ENCODE data around the gene OTP. TPM values are rescaled to one million over a fixed set of nuclear protein-coding genes. Genes with fewer than 3 reads are reported as not detected.

OTP gene
- total and polyA plus RNA-seq, 2 experiments from 2014 or later: not detected

GRCh38 chr5:77642738-77643653 lies 4.5 kb upstream of the OTP start:
- Histone ChIP-seq H3K27ac (no peak overlapping the region), H3K27me3 (peaks cover 100% of the 10 kb centered on the region), H3K9me3 (ENCODE audit: low read depth) (no peaks in the 10 kb centered on the region), H3K4me3 (no peak overlapping the region), H3K36me3 (no peaks in the 10 kb centered on the region), H3K4me1 (ENCODE audit: low read depth) (peaks cover 4% of the 10 kb centered on the region)
- DNase-seq (ENCODE audit: low read depth in 1 of 2, low spot score in 1 of 2): no peak
- no peak for TF ChIP-seq CTCF (IDR thresholded peaks at IDR 0.05; ENCODE audit: low read depth, low read length)

DNA sequence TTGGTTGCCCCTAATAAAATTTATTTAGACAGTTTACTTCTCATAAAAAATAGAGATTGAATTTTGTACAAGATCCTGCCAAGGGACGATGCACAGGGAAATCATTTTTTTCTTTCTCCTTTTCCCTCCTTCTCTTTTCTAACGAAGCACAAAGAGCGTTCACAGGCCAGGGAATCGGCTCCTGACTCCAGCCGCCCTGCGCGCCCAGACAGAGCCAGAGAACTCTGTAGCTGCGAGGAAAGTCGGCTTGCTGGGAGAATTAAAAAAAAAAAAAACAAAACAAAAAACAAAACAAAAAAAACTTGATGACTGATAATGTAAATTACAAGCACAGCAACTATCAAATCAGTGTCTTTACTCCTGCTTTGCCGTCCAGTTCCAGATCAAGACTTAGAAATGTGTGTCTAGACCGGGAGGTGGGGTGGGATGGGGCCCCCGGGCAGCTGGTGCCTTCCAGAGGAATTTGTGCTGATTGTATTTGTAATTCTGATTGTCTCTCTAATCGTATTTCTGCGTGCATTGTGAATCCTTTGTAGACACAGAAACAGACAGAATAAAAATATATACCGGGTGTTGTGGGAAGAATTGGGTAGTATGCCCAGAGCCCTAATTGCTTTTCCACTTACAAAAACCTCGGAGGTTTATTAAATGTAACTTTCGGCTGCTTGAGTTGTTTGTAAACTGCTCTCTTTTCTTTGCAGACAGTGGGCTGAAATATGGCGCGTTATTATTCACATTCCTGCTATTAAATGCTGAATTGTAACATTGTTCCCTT lies 3.6 kb upstream of the OTP start:
- DNase-seq (ENCODE audit: low read depth in 1 of 2, low spot score in 1 of 2): no peak
- Histone ChIP-seq H3K4me3 (no peak overlapping the region), H3K27me3 (peaks cover 100% of the 10 kb centered on the region), H3K9me3 (ENCODE audit: low read depth) (no peaks in the 10 kb centered on the region), H3K36me3 (no peaks in the 10 kb centered on the region), H3K27ac (no peak overlapping the region), H3K4me1 (ENCODE audit: low read depth) (peaks cover 4% of the 10 kb centered on the region)
- no peak for TF ChIP-seq CTCF (IDR thresholded peaks at IDR 0.05; ENCODE audit: low read depth, low read length)

- Histone ChIP-seq H3K4me3 (no peak overlapping the region), H3K27me3 (peaks cover 100% of the 10 kb centered on the region), H3K4me1 (ENCODE audit: low read depth) (peaks cover 4% of the 10 kb centered on the region), H3K9me3 (ENCODE audit: low read depth) (no peaks in the 10 kb centered on the region), H3K27ac (no peak overlapping the region), H3K36me3 (no peaks in the 10 kb centered on the region)
- no peak for TF ChIP-seq CTCF (IDR thresholded peaks at IDR 0.05; ENCODE audit: low read depth, low read length)
- DNase-seq (ENCODE audit: low read depth in 1 of 2, low spot score in 1 of 2): no peak
Observed at GRCh38 chr5:77641397-77641943, 3.0 kb upstream of the OTP start.

DNA sequence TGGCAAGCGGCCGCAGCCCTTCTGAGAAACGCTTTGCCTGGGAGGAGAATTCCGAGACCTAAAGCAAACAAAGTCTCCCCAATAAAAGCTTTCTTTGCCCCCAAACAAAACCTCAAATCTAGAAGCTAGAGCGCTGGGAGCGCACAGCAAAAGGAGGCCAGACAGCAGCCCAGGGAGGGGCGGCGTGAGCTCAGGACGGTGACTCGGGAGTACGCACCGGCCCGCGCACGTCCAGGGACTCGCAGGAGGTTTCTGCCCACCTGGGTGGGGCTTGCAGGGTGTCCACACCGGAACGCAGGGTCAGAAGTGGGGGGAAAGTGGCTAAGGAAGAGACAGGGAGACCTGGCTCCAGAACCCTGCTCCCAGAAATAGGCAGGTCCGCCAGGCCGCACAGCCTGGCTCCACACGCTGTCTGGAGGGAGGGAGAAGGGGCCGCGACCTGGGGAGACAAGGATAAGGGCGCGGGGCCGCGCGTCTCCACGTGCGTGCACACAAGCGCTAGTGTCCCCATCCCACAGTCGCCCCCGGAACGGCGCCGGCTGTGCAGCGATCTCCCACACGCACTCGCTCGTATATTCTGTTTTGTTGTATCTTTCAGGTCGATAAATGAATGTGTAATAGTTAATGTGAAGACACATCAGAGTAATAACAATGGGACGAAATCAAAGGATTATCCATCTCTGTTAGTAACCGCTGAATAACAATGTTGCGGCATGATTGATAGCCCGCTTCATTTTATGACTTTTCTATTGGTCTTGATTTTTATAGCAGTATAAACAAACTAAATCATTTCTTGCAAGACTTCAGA lies 2.3 kb upstream of the OTP start:
- no peaks in the 10 kb centered on the region for H3K36me3 ChIP-seq
- H3K9me3 ChIP-seq (ENCODE audit: low read depth): no peaks in the 10 kb centered on the region
- no peak overlapping the region for H3K27ac ChIP-seq
- H3K27me3 ChIP-seq: peaks cover 100% of the 10 kb centered on the region
- no peak for TF ChIP-seq CTCF (IDR thresholded peaks at IDR 0.05; ENCODE audit: low read depth, low read length)
- no peak overlapping the region for H3K4me3 ChIP-seq
- H3K4me1 ChIP-seq (ENCODE audit: low read depth): peaks cover 4% of the 10 kb centered on the region
- DNase-seq (ENCODE audit: low read depth in 1 of 2, low spot score in 1 of 2): no peak
